GM19351 (cell line): ENCODE data around the gene MYO1B.

Experiments
- ATAC-seq: cut with Tn5 transposase; IDR thresholded peaks from one replicate; pipeline ENCODE4 v1.9.1; 2021; ENCODE audit warnings: mild to moderate bottlenecking, moderate library complexity; ENCODE audit not compliant: unreplicated experiment

Gene MYO1B

DNA sequence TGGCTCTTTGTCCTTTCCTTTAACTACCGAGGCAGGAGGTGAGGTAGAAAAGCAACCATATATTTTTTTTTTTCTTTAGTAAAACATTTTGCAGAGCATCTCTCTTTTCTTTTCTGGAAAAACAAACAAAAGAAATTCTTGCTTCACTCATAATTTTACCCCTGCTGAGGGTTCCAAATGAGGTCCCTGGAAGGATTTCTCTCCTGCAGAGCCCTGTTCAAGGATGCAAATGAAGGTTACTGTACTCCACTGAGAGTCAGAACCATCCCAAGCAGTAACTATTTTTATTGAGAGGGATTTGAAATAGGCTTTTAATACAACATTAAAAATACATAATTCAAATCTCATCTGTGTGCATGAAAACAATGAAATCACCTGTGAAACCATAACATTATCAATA, 19.5 kb upstream of the MYO1B start:
- ATAC-seq: no peak

DNA sequence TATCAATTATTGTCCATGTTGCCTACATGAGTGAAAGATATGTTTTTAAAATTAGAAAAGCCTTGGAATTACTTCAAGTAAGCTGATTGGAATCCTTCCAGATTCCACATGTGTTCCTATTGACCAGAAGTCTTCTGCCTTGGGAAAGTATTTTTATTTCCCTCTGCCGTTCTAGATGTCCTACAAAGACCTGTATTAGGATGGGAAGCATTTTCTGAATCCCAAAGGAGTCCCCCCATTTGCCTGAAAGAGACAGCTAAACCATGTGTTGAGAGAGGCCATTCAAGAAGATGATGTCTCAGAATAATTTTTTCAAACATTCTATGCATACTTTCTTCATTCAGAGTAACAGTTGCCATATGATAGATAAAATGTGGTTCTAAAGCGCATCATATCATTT, 19.0 kb upstream of the MYO1B start:
- ATAC-seq: no peak

DNA sequence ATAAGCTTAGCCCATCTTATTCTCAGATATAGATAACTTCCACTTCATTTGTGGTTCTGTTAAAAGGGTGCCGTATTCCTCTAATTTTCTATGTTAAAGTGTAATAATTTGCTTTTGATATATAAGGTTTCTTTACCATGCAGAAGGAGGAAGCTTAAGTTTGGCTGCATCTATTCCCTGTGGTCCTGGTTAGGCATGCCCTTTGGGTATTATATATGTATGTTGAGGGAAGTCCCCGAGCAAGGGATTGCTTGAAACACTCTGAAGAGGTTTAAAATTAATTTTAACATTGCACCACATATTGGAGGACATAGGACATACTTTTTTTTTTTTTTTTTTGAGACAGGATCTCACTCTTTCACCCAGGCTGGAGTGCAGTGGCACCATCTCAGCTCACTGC, 16.9 kb upstream of the MYO1B start:
- no peak for ATAC-seq

DNA sequence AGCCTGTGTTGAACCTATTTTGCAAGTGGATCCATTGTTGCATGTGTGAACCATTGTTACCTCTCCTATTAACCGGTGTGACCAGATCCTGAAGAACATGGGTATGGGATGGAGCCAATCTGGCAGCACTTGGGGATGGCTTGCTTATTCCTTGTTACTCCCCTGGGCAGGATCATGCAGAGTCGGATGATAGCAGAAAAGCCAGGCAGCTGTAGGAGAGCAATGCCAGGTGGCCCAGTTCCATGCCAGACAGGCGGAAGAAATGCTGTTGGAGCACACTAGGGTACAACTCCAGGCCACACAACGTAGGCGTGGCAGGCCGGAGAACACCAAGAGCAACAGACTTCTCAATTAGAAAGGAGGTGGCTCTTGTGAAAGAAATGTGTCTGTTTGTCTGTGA, 16.3 kb upstream of the MYO1B start:
- no peak for ATAC-seq

DNA sequence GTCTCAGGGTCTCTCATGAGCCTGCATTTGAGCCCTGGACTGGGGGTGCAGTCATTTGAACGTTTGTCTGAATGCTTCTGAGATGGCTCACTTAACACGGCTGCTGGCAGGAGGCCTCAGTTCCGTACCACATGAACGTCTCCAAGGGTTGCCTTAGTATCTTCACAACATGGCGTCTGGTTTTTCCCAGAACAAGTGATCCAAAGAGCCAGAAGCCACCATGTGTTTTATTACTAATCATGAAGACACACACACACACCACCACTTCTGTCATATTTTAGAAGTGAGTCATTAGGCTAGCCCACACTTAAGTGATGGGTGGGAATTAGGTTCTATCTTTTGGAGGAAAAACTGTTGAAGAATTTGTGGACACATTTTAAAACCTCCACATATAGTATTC, 15.0 kb upstream of the MYO1B start:
- no peak for ATAC-seq

DNA sequence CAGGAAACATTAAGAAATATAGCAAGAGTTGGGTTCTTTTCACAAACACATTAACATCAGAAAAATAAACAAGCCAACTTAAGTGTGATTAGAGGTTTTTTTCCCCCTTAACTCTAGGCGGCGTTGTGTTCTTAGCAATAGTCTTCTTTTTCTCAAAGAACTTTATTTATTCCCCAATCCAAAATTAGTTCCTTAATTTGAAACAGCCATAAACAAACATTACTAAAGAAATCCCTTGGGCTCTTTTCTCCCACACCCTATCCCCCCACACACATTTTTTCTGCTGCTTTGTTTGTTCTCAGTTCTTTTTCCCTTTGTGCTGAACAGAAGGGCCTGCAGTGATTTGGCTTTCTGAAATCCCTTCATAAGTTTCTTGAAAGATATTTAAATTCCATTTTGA, 13.2 kb upstream of the MYO1B start:
- ATAC-seq: no peak

DNA sequence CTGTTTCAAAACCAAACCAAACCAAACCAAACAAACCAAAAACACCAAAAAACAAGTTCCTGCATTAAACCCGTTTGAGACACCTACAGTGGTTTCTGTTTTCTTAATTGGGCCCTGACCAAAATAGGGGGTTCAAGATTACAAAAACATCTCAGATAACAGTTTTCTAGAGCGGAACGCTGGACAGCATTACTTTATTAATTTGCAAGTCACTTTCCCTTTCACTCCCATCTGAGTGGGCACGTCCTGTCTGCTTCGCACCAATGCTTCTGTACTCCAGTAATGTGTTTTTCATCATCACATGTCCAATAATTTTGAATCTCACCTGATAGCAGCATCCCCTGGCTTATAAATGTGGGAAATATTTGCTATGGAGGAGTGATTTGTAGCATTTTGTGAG, 11.7 kb upstream of the MYO1B start:
- peak; percentile 46 for ATAC-seq

DNA sequence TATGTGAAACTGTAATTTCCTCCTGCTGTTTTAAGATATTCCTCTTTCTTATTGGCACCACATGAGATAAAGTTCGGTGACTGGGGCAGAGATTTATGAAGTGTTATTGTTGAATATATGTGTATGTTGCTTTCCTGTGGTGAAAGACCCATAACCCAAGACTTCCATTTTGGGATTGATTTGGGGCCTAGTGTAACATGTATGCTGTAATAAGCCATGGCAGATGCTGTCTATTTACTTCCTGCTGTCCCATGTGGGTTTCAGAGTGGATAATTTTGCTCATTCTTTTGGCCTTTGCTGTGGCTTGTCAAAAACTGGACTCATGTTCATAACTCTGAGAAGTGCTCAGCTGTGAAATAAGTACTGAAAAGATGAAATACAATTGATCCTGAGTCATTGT, 10.8 kb upstream of the MYO1B start:
- ATAC-seq: no peak

DNA sequence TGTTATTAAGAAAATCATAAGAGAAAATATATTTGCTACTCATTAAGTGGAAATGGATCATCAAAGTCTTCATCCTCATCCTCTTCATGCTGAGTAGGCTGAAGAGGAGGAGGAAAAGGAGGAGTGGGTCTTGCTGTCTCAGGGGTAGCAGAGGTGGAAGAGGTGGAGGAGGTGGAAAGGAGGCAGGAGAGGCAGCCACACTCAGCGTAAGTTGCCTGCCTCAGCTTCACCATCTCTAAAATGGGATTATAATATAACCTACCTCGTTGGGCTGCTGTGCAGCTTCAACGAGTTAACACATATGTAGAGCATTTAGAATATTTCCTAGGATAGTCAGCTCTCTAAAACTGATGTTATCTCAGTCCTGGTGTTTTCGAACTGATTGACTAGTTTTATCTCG, 4.3 kb upstream of the MYO1B start:
- no peak for ATAC-seq

DNA sequence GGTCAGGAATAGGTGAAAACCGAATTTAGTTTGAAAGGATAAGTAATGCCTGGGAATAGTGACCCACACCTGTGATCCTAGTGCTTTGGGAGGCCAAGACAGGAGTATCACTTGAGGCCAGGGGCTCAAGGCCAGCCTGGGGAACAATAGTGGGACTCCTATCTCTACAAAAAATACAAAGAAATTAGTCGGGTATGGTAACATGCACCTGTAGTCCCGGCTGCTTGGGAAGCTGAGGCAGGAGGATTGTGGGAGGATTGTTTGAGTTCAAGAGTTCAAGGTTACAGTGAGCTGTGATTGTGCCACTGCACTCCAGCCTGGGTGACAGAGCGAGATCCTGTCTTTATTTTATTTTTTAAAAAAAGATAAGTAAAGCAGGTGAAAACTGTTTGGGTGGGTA, 3.8 kb upstream of the MYO1B start:
- no peak for ATAC-seq

DNA sequence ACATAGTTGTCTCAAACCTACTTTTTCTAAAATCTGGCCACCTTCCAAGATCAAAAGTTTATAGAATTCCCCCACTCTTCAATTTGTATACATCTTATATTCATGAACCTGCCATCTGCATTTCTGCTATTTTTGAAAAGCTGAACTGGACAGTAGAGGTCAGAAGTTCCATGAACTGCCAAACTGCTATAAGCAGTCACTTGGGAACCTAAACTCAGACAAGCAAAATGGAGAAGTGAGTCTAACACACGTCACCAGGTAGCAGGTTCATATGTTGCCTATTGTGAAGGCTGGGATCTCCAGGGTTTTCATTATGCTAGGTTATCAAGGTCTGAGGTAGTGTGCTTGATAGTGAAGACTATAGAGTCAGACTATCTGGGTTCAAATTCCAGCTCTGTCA, 2.0 kb upstream of the MYO1B start:
- peak; percentile 68 for ATAC-seq

DNA sequence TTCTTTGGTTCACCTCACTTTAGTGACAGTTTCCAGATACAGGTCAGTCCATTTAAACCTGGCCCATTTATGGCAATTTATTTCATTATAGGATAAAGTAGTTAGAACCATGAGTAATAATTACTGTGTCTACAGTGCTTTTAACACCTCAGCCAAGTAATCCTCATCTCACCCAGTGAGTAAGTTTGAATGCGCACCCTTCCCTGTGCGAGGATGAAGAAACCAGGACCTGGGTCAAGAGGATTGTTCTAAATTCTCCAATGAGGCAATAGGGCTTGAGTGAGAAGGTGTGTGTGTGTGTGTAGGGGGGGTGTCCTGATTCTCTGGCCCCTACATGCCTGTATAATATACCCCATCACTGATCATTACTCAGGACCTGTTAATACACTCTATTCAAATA, 854 bp upstream of the MYO1B start:
- no peak for ATAC-seq

DNA sequence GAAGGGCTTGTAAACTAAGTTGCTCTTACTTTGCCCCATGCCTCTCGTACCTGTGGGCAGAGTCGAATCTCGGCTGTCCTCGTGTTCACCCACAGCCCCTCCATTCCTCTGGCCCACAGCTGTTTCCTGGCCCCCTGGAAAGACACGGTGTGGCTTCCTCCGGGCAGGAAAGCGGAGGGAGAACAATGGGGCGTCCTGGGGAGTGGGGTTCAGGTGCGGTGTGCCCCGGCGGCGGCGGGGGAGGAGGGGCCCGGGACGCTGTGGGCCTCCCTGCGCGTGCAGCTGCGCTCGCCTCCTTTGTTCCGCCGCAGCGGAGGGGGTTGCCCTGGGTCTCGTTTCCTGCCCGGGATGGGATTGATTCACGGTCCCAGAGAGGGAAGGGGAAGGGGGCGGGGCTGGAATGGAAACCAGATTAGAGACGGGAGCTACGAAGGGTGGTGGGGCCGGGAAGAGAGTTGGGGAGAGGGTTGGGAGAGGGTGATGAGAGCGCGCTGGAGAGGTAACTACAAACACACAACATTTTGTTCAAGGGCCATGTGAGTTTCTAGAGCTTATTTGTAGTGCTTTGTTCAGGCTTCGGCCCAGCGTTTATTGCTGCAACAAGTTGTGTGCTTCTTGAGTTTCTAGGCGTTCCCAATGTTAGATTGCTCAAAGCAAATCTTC, 796 bp downstream of the MYO1B start:
- ATAC-seq: peak; percentile 1

DNA sequence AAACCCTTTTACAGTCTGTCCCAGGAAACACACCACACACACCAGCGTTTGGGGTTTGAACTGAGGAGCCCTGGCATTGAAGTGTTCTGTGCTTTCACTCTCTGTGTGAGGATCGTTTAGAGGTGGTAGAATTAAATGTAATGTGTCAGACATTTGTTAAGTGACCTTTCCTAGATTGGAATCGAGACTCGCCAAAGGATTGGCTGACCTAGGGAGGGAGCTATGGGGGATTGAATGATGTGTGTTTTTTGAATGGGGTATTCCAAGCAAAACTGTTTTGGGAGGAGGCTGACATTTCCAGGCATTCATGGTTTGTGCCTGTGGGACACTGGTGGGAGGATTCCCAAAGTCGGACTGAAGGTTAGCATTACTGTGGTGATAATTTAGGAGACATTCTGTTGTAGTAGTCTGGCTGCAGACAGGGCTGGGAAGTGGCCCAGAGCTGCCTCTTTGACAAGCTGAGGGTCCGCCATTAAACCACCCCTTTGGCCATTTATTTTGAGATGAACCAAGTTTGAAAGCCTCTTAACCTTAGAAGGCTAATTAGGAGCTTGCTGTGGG, 1.7 kb downstream of the MYO1B start:
- no peak for ATAC-seq

DNA sequence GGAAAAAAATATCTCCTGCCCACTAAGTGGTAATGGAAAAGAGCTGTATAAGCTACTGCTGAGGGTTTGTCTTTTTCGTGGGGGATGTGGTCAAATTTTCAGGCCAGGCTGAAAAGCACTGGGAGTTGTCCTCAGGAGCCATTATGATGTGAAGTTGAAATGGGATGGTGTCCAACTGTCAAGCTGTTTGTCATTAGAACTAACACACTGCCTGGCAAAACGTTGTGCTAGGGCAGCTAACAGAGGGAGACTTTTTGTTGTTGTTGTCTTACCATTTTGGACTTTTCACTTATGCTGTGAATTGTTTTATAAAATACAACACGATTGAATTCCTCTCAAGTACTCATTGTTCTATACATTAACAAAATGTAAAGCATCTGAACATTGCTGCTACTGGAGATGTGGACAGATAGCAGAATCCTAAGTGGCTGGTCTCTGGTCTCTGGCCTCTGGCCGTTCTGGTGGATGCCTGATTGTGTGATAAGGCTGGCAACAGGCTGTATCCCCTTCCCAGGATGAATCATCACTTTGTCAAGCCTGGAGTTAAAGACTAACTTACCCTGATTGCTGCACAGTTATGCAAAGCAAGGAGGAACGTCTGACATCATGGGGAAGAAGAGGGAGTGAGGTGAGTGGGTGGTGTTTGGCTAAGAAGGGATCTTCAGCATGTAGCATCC, 2.3 kb downstream of the MYO1B start:
- no peak for ATAC-seq

DNA sequence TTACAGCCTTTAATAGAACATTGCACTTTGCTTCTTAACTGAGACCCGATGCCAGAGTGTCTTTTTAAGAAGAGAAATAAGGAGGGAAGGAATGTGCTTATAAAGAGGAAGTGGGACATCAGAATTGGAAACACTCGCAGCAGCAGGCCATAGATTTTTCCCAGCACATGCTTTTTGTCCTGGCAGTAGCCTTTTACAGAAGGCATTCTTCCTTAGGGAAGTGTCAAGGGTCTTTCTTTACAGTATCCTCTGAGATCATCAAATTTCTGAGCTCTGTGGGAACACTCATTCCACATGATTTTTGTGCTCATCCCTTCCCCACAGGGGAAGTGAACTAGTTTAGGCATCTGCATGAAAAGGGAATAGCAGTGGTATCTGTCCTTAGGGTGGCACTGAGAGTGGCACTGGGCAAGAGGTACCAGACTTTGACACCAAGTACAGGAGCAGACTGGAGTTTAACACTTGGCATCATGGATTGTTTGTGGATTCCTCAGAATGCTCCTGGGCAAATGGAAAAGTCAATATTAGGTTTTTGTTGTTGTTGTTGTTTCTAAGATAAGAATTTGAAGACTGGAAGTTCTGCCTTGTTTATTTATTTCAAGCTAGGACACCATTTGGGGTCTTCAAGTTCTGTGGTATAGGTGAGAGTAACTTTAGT, 4.1 kb downstream of the MYO1B start:
- no peak for ATAC-seq

DNA sequence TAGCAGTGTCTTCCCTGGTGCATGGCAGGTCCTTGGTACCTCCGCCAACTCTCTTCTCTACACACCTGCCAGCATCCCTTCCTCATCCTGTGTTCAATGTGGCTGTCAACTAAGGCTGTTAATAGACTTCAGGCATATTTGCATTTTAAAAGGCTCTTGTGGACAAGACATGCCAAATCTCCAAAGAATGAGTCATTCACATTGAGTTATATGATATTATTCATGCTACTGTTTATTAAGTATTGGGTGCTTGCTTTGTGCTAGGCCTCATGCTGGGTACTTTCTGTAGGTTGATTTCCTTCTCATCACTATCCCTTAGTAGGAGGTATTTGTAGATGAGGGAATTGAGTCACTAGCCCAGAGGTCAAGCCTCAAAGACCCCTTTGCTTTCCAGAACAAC, 5.2 kb downstream of the MYO1B start:
- ATAC-seq: no peak

DNA sequence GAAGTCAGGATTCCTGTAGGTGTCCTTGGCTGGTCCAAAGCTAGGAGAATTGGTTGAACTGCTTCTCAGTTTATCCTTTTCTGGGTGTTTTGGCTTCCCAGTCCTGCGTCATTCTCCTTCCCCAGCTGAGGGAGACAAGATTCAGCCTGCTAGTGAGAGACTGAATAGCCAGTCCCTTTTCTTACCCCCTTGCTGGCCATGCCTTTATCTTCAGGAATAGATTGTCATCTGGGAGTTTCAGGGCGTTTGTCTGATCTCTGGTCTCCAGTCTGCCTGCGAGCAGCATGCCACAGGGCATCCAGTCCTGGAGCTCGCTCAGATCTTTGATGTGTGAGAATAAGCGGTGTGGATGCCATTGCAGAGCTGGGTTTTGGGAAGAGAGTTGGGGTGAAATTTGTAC, 5.8 kb downstream of the MYO1B start:
- no peak for ATAC-seq

DNA sequence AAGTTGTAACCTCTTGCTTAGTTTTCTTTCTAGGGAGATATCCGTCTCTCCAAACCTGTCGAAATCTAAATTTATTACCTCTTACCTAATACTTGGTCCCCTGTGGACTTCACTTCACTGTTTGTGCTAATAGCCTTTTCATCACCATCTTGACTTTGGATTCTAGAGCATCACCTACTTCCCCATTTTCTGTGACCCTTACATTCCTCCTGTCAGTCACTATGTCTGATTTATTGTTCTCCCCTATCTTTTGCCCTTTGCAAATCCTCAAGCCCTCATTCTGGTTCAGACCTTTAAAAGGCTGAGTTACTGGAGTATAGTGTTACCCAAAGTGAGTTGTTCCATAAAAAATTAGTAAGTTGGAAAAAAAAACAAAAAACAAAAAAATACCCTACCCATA, 7.5 kb downstream of the MYO1B start:
- ATAC-seq: no peak

DNA sequence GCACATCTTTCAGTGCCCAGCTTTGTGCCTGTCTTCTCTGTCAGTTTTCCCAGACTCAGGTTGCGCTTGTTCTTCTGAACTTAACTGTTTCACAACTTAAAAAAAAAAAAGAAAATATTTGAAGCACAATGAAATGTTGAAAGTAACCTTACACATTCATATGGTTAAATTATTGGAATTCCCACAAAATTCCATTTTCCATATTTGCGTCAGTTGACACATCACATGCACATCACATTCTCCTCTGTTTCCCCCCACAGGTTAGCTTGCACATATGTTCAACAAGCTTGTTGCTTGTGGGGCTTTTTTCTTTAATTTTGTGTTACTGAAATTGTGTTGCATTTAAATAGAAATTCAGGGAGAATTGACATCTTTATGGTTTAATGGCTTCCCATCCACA, 8.3 kb downstream of the MYO1B start:
- ATAC-seq: no peak

DNA sequence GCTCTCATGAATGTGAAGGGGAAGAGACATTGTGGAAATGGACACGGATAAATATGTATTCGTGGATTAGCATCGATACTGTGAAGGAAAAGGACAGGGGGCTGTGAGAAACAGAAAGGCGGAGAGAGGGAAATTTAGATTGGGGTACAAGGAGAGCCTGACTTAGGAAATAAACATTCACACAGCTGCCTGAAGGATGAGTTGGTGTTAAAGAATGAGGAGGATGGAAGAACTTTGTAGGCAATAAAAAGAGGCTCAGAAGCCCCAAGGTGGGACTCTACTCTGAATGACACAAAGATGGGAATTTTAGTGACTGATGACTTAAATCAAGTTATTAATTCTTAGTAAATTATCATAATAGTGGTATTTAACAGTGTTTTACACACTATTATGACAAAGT, 10.1 kb downstream of the MYO1B start:
- no peak for ATAC-seq

DNA sequence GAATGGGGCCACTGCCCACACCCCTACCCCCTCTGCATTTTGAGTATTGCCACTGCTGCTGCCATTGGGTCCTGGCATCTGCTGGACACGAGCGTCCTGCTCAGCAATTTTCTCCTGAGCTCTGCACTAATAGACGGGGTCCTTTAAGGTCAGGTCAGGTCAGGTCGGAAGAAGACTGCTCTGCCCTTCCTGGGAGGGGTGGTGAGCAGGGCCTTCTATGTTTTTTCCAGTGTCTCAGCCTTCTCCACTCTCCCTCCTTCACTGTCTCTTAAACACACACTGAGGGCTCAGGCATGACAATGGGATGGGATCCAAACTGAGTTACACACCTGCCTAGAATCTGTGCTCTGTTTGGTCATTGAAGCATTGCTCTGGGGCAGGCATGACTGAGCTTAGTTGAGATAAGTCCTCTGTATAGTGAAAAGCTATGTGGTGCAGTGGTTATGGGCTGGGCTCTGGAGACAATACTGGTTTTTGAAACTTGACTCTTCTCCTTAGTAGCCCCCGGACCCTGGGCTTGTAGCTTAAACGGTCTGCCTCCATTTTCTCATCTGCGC, 10.6 kb downstream of the MYO1B start:
- ATAC-seq: no peak
